Sigmoid colon (tissue), 7 donors: Measurements from ENCODE around the gene VDAC1. TPM values are rescaled to one million over a fixed set of nuclear protein-coding genes. Genes with fewer than 3 reads are reported as not detected.

Source experiments
- DNase-seq: peaks from one replicate; pipeline ENCODE4 v3.0.0-alpha.2; 2019
- H3K27ac ChIP-seq, 4 donors: fragments of 200-600 bp; sonication (generic); one replicate each; pipeline ENCODE4 v1.5.1; 2016 to 2019; ENCODE audit warnings: mild to moderate bottlenecking in 1 of 4
- H3K27me3 ChIP-seq, 3 donors: fragments of 200-600 bp; sonication (generic); one replicate each; pipeline ENCODE4 v1.5.1; 2019; ENCODE audit warnings: mild to moderate bottlenecking in 1 of 3
- H3K36me3 ChIP-seq, 4 donors: fragments of 200-600 bp; sonication (generic); one replicate each; pipeline ENCODE4 v1.5.1; 2016 to 2019
- H3K4me1 ChIP-seq, 4 donors: fragments of 200-600 bp; sonication (generic); one replicate each; pipeline ENCODE4 v1.5.1; 2017 to 2019
- H3K4me3 ChIP-seq, 4 donors: fragments of 200-600 bp; sonication (generic); one replicate each; pipeline ENCODE4 v1.5.1; 2017 to 2019; ENCODE audit warnings: mild to moderate bottlenecking in 2 of 4, moderate library complexity in 1 of 4
- H3K9me3 ChIP-seq, 4 donors: fragments of 200-600 bp in 3 of 4; sonication (generic) in 3 of 4; one replicate each; pipeline versions ENCODE4 v1.5.1 to v1.6.1; 2013 to 2019
- EP300 ChIP-seq, 4 donors: sonication (generic); formaldehyde crosslinking; IDR thresholded peaks; one replicate each; pipeline ENCODE4 v1.6.1; 2017; ENCODE audit warnings: antibody characterized with exemption in 4 of 4
- POLR2A ChIP-seq, 2 donors: fragments of 450-650 bp; IDR thresholded peaks; one replicate each; pipeline ENCODE4 v1.6.1; 2016; ENCODE audit warnings: antibody characterized with exemption in 2 of 2, mild to moderate bottlenecking in 2 of 2, moderate library complexity in 2 of 2
- POLR2AphosphoS5 ChIP-seq, 4 donors: sonication (generic); formaldehyde crosslinking; IDR thresholded peaks; one replicate each; pipeline ENCODE4 v1.6.1; 2017; ENCODE audit warnings: antibody characterized with exemption in 4 of 4
- WGBS, 2 donors: extraction: QIAGEN DNeasy Blood & Tissue Kit; methylation state at CpG; one replicate each; pipeline ENCODE4 v1.1.7; 2013; 5-methylcytosine and 5-hydroxymethylcytosine counted together
- intact Hi-C: fragments of 100-400 bp; cut with DNase I; formaldehyde crosslinking; loops from one replicate; pipeline ENCODE4 v1.15.1; 2023
- polyA plus RNA-seq, 3 donors: library from polyadenylated mRNA; stranded (reverse); fragments of 200-250 nt; gene quantifications; one replicate each; pipeline ENCODE4 v1.2.3, GENCODE V29; 2013
- total RNA-seq, 4 donors: library from RNA; depleted of rRNA; stranded (reverse); fragments of >200 nt; gene quantifications; one replicate each; pipeline ENCODE4 v1.1.0, GENCODE V29; 2016
- TF ChIP-seq, protein P1 (sequence below), 4 experiments: fragments of 450-650 bp in 3 of 4; fragments of 200-600 bp in 1 of 4; IDR thresholded peaks; one replicate each; pipeline ENCODE4 v1.5.1; 2016 to 2019; ENCODE audit warnings: antibody characterized with exemption in 4 of 4, mild to moderate bottlenecking in 3 of 4, moderate library complexity in 2 of 4
- donor health status: healthy with polysubstance abuse.
- donor health status: Bipolar disorder and iron deficiency.
- donor health status: healthy.

VDAC1 gene, protein sequence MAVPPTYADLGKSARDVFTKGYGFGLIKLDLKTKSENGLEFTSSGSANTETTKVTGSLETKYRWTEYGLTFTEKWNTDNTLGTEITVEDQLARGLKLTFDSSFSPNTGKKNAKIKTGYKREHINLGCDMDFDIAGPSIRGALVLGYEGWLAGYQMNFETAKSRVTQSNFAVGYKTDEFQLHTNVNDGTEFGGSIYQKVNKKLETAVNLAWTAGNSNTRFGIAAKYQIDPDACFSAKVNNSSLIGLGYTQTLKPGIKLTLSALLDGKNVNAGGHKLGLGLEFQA
- total RNA-seq (10 to 100 TPM; 71.3 to 99.2 (median 78.9) TPM), polyA plus RNA-seq (100 to 1,000 TPM; 192 to 361 (median 218) TPM)

DNA sequence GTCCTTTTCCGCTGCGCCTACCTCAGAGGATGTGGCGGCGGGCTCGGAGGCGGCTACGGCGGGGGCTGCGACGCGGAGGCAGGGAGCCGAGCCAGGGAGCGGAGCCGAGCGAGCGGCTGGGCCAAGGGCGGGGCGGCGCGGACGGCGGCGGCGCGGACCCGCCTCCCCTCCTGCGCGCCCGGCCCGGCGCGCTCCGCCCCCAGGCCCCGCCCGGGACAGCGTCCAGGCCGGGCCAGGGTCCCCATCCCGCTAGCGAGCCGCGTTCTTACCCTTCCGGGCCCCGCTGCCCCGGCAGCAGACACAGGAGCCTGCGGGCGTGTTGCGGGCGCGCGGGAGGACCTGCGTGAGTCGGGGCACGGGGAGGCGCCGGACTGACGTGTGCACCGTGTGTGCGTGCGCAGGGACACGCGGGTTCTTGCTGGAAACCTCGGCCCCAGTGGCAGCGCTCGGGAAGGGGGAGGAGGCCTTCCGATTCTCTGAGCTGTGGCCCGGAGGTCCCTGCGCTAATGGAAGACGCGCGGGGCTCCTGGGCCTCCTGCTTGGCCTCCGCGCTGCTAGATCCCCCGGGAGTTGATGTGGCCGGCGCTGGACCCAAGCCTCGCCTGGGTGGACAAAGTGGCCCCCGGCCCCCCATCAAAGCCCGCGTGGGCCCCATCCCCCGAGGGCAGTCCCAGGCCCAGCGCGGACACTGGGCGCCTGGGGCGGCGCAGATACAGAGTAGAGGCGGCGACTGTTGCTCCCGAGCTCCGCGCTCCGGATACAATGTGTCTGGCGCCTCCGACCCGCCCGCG lies at the start of gene VDAC1:
VDAC1 (minus strand) TSS at position 350 of the 791 bp plus-strand sequence. CDS start 11,963 bp downstream, outside the sequence.
- peaks cover 0 to 53% (median 47%) of the 10 kb centered on the region in 4 donors for H3K4me1 ChIP-seq
- 0% methylated on average over 96 of the region's 96 CpGs for WGBS, 2 donors
- peak within 1 kb of the TSS; percentile 64 to 96 (median 86) for H3K4me3 ChIP-seq
- DNase-seq, result peak; percentile 94
- intact Hi-C loops, result loop anchor here (1.0 kb wide), 1 partner anchor 37 kb away; the partner anchor contains the start of gene C5orf15
- H3K27me3 ChIP-seq, result no peaks in the 10 kb centered on the region
- peaks cover 0 to 7% (median 0%) of the 10 kb centered on the region in 4 donors for H3K36me3 ChIP-seq
- H3K27ac ChIP-seq, result peak within 1 kb of the TSS; percentile 98 to 100 (median 98)
- TF ChIP-seq, protein P1, sequence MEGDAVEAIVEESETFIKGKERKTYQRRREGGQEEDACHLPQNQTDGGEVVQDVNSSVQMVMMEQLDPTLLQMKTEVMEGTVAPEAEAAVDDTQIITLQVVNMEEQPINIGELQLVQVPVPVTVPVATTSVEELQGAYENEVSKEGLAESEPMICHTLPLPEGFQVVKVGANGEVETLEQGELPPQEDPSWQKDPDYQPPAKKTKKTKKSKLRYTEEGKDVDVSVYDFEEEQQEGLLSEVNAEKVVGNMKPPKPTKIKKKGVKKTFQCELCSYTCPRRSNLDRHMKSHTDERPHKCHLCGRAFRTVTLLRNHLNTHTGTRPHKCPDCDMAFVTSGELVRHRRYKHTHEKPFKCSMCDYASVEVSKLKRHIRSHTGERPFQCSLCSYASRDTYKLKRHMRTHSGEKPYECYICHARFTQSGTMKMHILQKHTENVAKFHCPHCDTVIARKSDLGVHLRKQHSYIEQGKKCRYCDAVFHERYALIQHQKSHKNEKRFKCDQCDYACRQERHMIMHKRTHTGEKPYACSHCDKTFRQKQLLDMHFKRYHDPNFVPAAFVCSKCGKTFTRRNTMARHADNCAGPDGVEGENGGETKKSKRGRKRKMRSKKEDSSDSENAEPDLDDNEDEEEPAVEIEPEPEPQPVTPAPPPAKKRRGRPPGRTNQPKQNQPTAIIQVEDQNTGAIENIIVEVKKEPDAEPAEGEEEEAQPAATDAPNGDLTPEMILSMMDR (IDR thresholded peaks at IDR 0.05), result no peak
- TF ChIP-seq POLR2AphosphoS5 (IDR thresholded peaks at IDR 0.05) (peak; percentile 83 to 93 (median 88)), POLR2A (IDR thresholded peaks at IDR 0.05) (peak; percentile 53 to 54), EP300 (IDR thresholded peaks at IDR 0.05) (peak in 2 of 4 donors; percentile 9 to 26)
- H3K9me3 ChIP-seq, result no peaks in the 10 kb centered on the region

DNA sequence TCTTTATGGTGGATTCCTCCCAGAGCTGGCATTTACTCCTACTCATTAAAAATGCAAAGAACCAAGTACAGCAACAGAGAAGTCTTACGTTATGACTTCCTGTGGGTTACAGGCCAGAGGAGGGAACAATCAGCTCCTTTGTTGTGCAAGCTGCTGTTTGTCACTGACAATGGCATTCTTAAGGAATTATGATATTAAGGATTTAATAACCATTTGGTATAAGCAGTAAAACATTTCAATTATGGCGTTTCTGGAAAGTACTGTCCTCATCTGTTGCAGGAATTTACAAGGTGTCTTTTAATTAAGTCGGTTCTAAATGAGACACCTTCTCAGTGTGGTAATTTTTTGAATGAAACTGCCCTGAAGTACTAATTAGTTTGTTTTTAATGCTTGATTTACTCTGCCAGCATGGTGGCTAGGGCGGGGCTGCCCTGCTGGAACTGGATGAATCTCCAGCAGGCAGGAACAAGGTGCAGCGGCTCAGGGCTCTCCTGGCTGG lies 49.1 kb upstream of the VDAC1 start:
- Histone ChIP-seq H3K9me3 (no peaks in the 10 kb centered on the region), H3K36me3 (no peaks in the 10 kb centered on the region), H3K27ac (peak overlapping the region in 3 of 4 donors; percentile 29 to 34 (median 33)), H3K4me1 (peaks cover 0 to 4% (median 1%) of the 10 kb centered on the region in 4 donors), H3K4me3 (no peak overlapping the region), H3K27me3 (no peaks in the 10 kb centered on the region)
- 12 to 30% methylated on average over 5 of the region's 5 CpGs for WGBS, 2 donors
- intact Hi-C loops, result no loop called here
- TF ChIP-seq EP300 (IDR thresholded peaks at IDR 0.05), result no peak
- TF ChIP-seq, protein P1 (IDR thresholded peaks at IDR 0.05), result no peak
- no peak for TF ChIP-seq POLR2A (IDR thresholded peaks at IDR 0.05)
- TF ChIP-seq POLR2AphosphoS5 (IDR thresholded peaks at IDR 0.05), result no peak
- DNase-seq, result no peak

DNA sequence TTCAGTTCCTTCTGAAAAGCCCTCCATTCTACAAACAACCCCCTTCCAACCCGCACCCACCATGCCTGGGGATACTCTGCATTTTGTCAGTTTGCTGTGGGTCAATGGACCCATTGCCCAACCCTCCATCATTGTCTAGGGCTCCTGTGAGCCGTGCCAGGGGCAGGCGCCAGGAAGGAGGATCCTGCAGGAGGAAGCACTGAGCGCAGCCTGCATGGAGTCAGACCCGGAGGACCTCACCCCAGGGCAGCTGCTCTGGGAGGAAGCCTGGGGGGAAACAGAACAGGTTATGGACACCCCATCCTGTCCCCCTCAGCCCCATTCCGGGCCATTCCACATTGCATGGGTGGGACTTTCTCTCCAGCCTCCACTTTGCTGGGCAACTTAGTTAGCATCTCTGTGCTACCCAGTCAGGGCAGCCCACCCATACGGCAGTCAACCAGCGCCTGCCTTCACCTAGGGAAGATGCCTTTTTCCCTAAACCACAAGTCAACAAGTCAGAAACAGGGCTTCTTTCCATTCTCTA lies 48.6 kb upstream of the VDAC1 start:
- DNase-seq, result no peak
- Histone ChIP-seq H3K9me3 (no peaks in the 10 kb centered on the region), H3K27ac (peak overlapping the region; percentile 12 to 34 (median 23)), H3K27me3 (no peaks in the 10 kb centered on the region), H3K36me3 (no peaks in the 10 kb centered on the region), H3K4me3 (no peak overlapping the region), H3K4me1 (no peaks in the 10 kb centered on the region)
- WGBS, 2 donors, result 69 to 73% methylated on average over 8 of the region's 8 CpGs
- no peak for TF ChIP-seq POLR2AphosphoS5 (IDR thresholded peaks at IDR 0.05)
- TF ChIP-seq POLR2A (IDR thresholded peaks at IDR 0.05), result no peak
- no peak for TF ChIP-seq EP300 (IDR thresholded peaks at IDR 0.05)
- TF ChIP-seq, protein P1 (IDR thresholded peaks at IDR 0.05), result no peak
- intact Hi-C loops, result no loop called here

DNA sequence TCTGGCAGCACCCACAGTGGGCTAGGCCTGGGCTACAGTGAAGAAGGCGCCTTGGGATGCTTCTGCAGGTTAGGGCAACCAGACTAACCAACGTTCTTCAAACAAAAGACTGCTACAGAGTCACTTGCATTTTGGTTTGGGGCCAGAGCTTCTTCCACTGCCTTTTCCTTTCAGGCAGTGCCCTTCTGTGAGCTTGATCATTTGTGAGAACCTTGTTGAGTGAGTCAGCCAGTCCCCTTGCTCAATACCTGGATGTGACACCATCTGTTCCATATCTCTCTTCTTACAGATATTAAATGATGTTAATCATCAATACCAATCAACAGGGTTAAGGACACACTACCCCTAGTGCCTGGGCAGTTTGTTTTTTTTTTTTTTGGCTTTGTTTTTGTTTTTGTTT lies 46.5 kb upstream of the VDAC1 start:
- Histone ChIP-seq H3K36me3 (no peaks in the 10 kb centered on the region), H3K27me3 (no peaks in the 10 kb centered on the region), H3K27ac (no peak overlapping the region), H3K4me1 (no peaks in the 10 kb centered on the region), H3K4me3 (no peak overlapping the region), H3K9me3 (no peaks in the 10 kb centered on the region)
- intact Hi-C loops, result no loop called here
- 81 to 84% methylated on average over 2 of the region's 2 CpGs for WGBS, 2 donors
- TF ChIP-seq, protein P1 (IDR thresholded peaks at IDR 0.05), result no peak
- TF ChIP-seq POLR2A (IDR thresholded peaks at IDR 0.05), result no peak
- TF ChIP-seq POLR2AphosphoS5 (IDR thresholded peaks at IDR 0.05), result no peak
- TF ChIP-seq EP300 (IDR thresholded peaks at IDR 0.05), result no peak
- DNase-seq, result no peak
